HG03025 (cell line): ENCODE data around the gene CTNNA2.

Experiments used
- ATAC-seq: cut with Tn5 transposase; IDR thresholded peaks from one replicate; pipeline ENCODE4 v1.9.1; 2021; ENCODE audit warnings: mild to moderate bottlenecking, moderate library complexity; ENCODE audit not compliant: unreplicated experiment, low FRiP score

CTNNA2 gene

GRCh38 chr2:79512442-79513401 lies at the start of gene CTNNA2:
Gene CTNNA2 (plus strand): TSS chr2:79513051.
- no peak for ATAC-seq

- no peak for ATAC-seq
Observed at GRCh38 chr2:79487399-79487798, 25.5 kb upstream of the CTNNA2 start.

- ATAC-seq, result no peak
Observed at GRCh38 chr2:79511320-79511951, 1.4 kb upstream of the CTNNA2 start.

- no peak for ATAC-seq
Observed at GRCh38 chr2:79513711-79514110, 860 bp downstream of the CTNNA2 start.

- ATAC-seq, result no peak
Observed at GRCh38 chr2:79529636-79530035, 16.8 kb downstream of the CTNNA2 start.

GRCh38 chr2:79530443-79530842 lies 17.6 kb downstream of the CTNNA2 start:
- no peak for ATAC-seq

GRCh38 chr2:79547568-79547967 lies 34.7 kb downstream of the CTNNA2 start:
- ATAC-seq, result no peak

GRCh38 chr2:79552653-79553052 lies 39.8 kb downstream of the CTNNA2 start:
- ATAC-seq, result no peak

GRCh38 chr2:79554899-79555298 lies 42.0 kb downstream of the CTNNA2 start:
- no peak for ATAC-seq

- no peak for ATAC-seq
Observed at GRCh38 chr2:79564065-79564464, 51.2 kb downstream of the CTNNA2 start.

- no peak for ATAC-seq
Observed at GRCh38 chr2:79569048-79569447, 56.2 kb downstream of the CTNNA2 start.

GRCh38 chr2:79573895-79574674 lies 61.2 kb downstream of the CTNNA2 start:
- no peak for ATAC-seq

- no peak for ATAC-seq
Observed at GRCh38 chr2:79576451-79576850, 63.6 kb downstream of the CTNNA2 start.

- ATAC-seq, result no peak
Observed at GRCh38 chr2:79578952-79579351, 66.1 kb downstream of the CTNNA2 start.

GRCh38 chr2:79580175-79580574 lies 67.3 kb downstream of the CTNNA2 start:
- no peak for ATAC-seq

GRCh38 chr2:79585701-79586433 lies 73.0 kb downstream of the CTNNA2 start:
- ATAC-seq, result no peak

GRCh38 chr2:79591281-79591680 lies 78.4 kb downstream of the CTNNA2 start:
- no peak for ATAC-seq

- no peak for ATAC-seq
Observed at GRCh38 chr2:79593237-79593867, 80.5 kb downstream of the CTNNA2 start.

- no peak for ATAC-seq
Observed at GRCh38 chr2:79596403-79596802, 83.6 kb downstream of the CTNNA2 start.

- ATAC-seq, result no peak
Observed at GRCh38 chr2:79604748-79605147, 91.9 kb downstream of the CTNNA2 start.
